ENCODE data around the gene LILRA1.

DNA sequence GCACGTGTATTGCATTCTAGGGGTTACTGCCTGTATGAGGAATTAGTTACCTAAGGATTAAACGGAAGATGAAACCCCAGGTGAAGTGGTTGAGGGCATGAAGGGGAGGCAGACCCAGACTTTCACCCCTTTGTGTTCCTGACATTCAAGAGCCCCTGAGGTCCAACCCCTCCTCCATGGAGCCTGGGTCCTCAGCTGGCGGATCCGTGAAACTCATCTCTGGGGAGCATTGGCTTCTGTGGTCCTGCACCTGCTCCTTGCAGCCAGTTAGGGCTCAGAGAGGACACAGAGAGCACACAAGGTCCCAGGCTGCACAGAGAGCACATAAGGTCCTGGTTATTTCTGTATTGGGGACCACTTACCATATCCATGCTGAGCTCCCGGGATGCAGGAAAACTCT is 7.0 kb upstream of the LILRA1 start:
- TF ChIP-seq POLR2AphosphoS5 (IDR thresholded peaks at IDR 0.05; ENCODE audit: low read depth, low read length), result no peak
- no peak for TF ChIP-seq POLR2A (IDR thresholded peaks at IDR 0.05; ENCODE audit: low read depth, low read length)
- no peak for TF ChIP-seq POU2F2 (IDR thresholded peaks at IDR 0.05; ENCODE audit: low read depth, low read length)

All from GM12891 (cell line).